AG10803 (cell line): ENCODE results near the gene HSP90AA1.
"Not testable (repeated sequence)": the region's sequence is repeated elsewhere in the genome, so short reads cannot be mapped to it uniquely, and the experiment has no call there.

Experiments used
- DNase-seq: peaks from one replicate; pipeline ENCODE4 v3.0.0; 2010; ENCODE audit warnings: low read depth
- H3K4me3 ChIP-seq: 2 replicates; pipeline ENCODE4 v1.5.1; 2011; ENCODE audit warnings: mild to moderate bottlenecking, low read length, control low read depth
- CTCF ChIP-seq: conservative IDR thresholded peaks from 2 replicates; pipeline ENCODE4 v1.5.1; 2011; ENCODE audit warnings: mild to moderate bottlenecking, low read length, control low read depth, inconsistent platforms

HSP90AA1 gene

GRCh38 chr14:102086972-102087761 is at the start of gene HSP90AA1:
Gene HSP90AA1 (minus strand): TSS chr14:102087044. CDS start chr14:102086378, 666 bp downstream.
- DNase-seq: peak; percentile 88
- H3K4me3 ChIP-seq: peak within 1 kb of the TSS; percentile 74
- TF ChIP-seq CTCF: 0 out of 2 replicates have a peak, but pooled peaks have one; percentile 18

GRCh38 chr14:102135456-102135855 is 48.6 kb upstream of the HSP90AA1 start:
- H3K4me3 ChIP-seq, DNase-seq: not testable (repeated sequence)

- DNase-seq: not testable (repeated sequence)
Observed at GRCh38 chr14:102134719-102135118, 47.9 kb upstream of the HSP90AA1 start.

GRCh38 chr14:102134021-102134420 is 47.2 kb upstream of the HSP90AA1 start:
- not testable (repeated sequence) for DNase-seq, H3K4me3 ChIP-seq

More at GRCh38 chr14:102134719-102135118, 47.9 kb upstream of the HSP90AA1 start:
- H3K4me3 ChIP-seq: not testable (repeated sequence)

- H3K4me3 ChIP-seq: no peak overlapping the region
- no peak for DNase-seq
- TF ChIP-seq CTCF: no peak
Observed at GRCh38 chr14:102131741-102132140, 44.9 kb upstream of the HSP90AA1 start.

GRCh38 chr14:102126807-102127455 is 40.1 kb upstream of the HSP90AA1 start:
- no peak for DNase-seq
- no peak for TF ChIP-seq CTCF
- no peak overlapping the region for H3K4me3 ChIP-seq

GRCh38 chr14:102125546-102125945 is 38.7 kb upstream of the HSP90AA1 start:
- no peak overlapping the region for H3K4me3 ChIP-seq
- no peak for TF ChIP-seq CTCF
- no peak for DNase-seq

- no peak for TF ChIP-seq CTCF
- no peak for DNase-seq
- no peak overlapping the region for H3K4me3 ChIP-seq
Observed at GRCh38 chr14:102124419-102124818, 37.6 kb upstream of the HSP90AA1 start.
